Coronary artery (tissue), 2 donors: ENCODE data around the gene SHF.

ENCODE experiments used
- DNase-seq: peaks from one replicate; pipeline ENCODE4 v3.0.0-alpha.2; 2017; ENCODE audit warnings: low spot score
- H3K27ac ChIP-seq, 2 donors: fragments of 200-600 bp; sonication (generic); one replicate each; pipeline ENCODE4 v1.5.1; 2016 to 2019
- H3K4me3 ChIP-seq: fragments of 200-600 bp; sonication (generic); 2 replicates; pipeline ENCODE4 v1.5.1; 2016; ENCODE audit warnings: mild to moderate bottlenecking, moderate library complexity
- TF ChIP-seq, protein P1 (sequence below): fragments of 200-600 bp; sonication (generic); IDR thresholded peaks from one replicate; pipeline ENCODE4 v1.5.1; 2019; ENCODE audit warnings: antibody characterized with exemption

SHF gene

DNA sequence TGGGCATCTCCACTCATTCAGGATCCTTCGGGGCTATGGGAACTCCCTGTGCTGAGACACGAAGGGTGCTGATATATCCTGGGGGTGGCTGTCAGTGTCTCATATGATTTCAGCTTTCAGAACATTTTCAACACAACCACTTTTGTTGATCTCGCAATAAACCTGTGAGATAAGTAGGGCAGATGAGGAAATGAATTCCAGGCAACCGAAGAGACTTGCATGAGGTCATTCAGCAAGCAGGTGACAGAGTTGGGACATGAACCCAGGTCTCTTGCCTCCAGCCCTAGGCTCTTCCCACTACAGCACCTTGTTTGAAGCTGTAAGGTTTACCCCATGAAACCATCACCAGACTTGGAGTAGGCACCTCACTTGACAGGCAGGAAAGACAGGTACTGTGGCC lies 41.4 kb downstream of the SHF start:
- no peak for DNase-seq
- Histone ChIP-seq H3K27ac (no peak overlapping the region), H3K4me3 (no peak overlapping the region)
- TF ChIP-seq, protein P1, sequence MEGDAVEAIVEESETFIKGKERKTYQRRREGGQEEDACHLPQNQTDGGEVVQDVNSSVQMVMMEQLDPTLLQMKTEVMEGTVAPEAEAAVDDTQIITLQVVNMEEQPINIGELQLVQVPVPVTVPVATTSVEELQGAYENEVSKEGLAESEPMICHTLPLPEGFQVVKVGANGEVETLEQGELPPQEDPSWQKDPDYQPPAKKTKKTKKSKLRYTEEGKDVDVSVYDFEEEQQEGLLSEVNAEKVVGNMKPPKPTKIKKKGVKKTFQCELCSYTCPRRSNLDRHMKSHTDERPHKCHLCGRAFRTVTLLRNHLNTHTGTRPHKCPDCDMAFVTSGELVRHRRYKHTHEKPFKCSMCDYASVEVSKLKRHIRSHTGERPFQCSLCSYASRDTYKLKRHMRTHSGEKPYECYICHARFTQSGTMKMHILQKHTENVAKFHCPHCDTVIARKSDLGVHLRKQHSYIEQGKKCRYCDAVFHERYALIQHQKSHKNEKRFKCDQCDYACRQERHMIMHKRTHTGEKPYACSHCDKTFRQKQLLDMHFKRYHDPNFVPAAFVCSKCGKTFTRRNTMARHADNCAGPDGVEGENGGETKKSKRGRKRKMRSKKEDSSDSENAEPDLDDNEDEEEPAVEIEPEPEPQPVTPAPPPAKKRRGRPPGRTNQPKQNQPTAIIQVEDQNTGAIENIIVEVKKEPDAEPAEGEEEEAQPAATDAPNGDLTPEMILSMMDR: no peak

DNA sequence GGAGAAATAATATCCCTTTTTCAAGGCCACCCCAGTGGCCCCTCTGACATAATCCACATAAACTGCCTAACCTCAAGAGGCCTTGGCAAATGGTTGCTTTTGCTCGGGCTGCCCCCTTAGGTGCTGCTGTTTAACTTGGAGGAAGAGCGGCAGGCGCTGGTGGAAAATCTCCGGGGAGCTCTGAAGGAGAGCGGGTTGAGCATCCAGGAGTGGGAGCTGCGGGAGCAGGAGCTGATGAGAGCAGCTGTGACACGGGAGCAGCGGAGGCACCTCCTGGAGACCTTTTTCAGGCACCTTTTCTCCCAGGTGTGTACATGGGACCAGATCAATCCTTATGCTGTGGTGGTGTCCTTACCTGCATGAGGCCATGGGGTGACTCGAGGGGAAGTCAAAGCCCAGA lies 43.0 kb downstream of the SHF start:
- Histone ChIP-seq H3K27ac (no peak overlapping the region), H3K4me3 (no peak overlapping the region)
- no peak for DNase-seq
- TF ChIP-seq, protein P1: no peak

DNA sequence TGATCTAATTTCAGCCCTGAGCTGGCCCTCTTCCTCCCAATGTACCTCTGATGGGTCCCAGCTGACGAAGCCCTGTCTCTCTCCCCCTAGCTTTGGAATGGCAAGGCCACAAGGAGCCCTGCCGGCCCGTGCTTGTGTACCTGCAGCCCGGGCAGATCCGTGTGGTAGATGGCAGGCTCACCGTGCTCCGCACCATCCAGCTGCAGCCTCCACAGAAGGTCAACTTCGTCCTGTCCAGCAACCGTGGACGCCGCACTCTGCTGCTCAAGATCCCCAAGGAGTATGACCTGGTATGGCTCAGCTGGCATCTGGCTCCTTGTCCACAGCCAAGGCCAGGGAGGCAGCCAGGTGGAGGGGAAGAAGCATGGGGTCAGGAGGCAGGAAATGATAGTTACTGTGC lies 43.8 kb downstream of the SHF start:
- Histone ChIP-seq H3K4me3 (no peak overlapping the region), H3K27ac (no peak overlapping the region)
- DNase-seq: no peak
- TF ChIP-seq, protein P1: no peak

DNA sequence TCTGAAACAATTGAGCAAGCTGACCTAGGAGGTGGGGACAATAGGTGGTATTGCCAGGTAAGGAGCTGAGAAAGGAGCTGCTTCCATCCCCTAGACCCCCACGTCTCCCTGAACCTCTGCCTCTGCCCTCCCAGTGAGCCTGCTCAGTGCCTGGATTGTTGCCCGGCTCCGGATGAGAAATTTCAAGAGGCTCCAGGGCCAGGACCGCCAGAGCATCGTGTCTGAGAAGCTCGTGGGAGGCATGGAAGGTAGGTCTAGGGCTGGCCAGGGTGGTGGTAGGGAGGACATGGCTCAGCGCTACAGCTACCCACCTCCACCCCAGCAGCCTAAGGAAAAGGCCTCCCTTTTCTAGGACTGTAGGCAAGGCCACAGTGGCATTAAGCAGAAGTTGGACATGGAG lies 44.7 kb downstream of the SHF start:
- Histone ChIP-seq H3K27ac (no peak overlapping the region), H3K4me3 (no peak overlapping the region)
- no peak for DNase-seq
- TF ChIP-seq, protein P1: no peak

DNA sequence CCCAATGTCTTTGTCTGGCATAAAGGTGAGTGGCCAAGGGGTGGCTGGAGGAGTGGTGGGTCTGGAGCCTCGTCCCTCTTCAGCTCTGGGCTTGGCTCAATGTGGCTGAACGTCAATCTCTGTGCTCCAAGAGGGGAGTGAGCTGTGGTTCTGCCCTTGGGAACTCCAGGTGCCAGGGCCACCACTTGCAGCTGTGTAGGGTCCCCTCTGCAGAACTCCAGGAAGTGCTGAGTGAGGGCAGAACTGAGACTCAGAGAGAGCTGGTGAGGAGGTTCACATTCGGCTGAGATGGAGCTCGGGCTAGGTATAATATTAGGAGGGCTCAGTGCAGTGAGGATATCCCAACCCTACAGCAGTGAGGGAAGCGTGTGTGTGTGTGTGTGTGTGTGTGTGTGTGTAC lies 46.4 kb downstream of the SHF start:
- Histone ChIP-seq H3K4me3 (no peak overlapping the region), H3K27ac (no peak overlapping the region)
- TF ChIP-seq, protein P1: no peak
- DNase-seq: no peak

DNA sequence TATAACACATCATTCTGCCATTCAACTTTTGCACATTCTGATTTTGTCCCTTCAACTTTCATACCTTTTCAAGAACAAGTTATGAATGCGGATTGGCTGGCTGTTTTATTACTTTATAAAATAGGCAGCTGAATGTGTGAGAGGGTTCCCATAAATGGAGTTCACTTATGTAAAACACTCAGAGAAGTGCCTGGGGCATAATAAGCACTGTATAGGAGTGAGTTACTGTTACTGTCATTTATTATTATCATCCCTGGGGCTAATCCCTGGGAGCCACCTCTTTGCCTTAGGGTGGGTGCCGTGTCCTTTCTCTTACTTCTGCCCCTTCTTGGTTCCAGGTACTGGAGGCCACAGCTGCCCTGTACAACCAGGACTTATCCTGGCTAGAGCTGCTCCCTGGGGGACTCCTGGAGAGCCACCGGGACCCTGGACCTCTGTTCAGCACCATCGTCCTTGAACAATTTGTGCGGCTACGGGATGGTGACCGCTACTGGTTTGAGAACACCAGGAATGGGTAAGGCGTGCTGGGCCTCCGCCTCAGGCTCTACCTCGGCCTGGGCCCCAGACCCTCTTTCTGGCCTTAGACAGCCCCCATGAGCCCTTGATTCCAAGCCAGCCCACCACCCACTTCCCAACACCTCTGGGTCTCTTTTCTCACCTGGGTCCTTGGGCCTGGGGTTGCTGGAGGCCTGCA lies 47.1 kb downstream of the SHF start:
- Histone ChIP-seq H3K27ac (no peak overlapping the region), H3K4me3 (no peak overlapping the region)
- no peak for DNase-seq
- TF ChIP-seq, protein P1: no peak

DNA sequence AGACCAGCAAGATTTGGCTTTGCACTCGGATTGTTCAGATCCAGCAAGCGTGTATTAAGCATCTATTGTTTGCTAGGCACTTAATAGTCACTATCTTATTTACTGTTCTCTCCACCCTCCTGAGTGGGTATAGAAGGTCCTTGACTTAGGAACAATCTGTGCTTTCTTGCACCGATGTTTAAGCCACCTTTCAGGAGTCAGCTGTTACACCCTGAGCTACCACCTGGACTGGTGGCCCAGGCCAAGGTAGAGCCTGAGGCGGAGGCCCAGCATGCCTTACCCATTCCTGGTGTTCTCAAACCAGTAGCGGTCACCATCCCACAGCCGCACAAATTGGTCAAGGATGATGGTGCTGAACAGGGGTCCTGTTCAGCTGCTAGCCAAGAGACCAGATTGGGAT lies 48.0 kb downstream of the SHF start:
- Histone ChIP-seq H3K27ac (no peak overlapping the region), H3K4me3 (no peak overlapping the region)
- TF ChIP-seq, protein P1: no peak
- DNase-seq: no peak
